SU-DHL-6 (cell line): ENCODE data around the gene OR7C1.

ENCODE experiments used
- H2AFZ ChIP-seq: fragments of 200-600 bp; sonication (generic); 2 replicates; pipeline ENCODE4 v1.6.1; 2014; ENCODE audit warnings: low read depth, mild to moderate bottlenecking, moderate library complexity, mixed read lengths, antibody characterized with exemption, low read length; ENCODE audit not compliant: severe bottlenecking
- H3F3A ChIP-seq: fragments of 200-600 bp; shearing (Covaris generic); 2 replicates; pipeline ENCODE4 v1.6.0; 2016; ENCODE audit warnings: antibody characterized with exemption, mild to moderate bottlenecking; ENCODE audit not compliant: insufficient read depth
- H3K27ac ChIP-seq: fragments of 200-600 bp; sonication (generic); 2 replicates; pipeline ENCODE4 v1.5.1; 2016; ENCODE audit warnings: low read depth, mild to moderate bottlenecking, low read length, moderate library complexity, mixed read lengths
- H3K27me3 ChIP-seq: fragments of 200-600 bp; sonication (generic), shearing (Covaris generic); 2 replicates; pipeline ENCODE4 v1.6.0; 2014; ENCODE audit warnings: mild to moderate bottlenecking, low read length
- H3K36me3 ChIP-seq: fragments of 200-600 bp; sonication (generic); 2 replicates; pipeline ENCODE4 v1.6.1; 2014; ENCODE audit warnings: mild to moderate bottlenecking, low read length, mixed read lengths
- H3K4me2 ChIP-seq: fragments of 300-600, 200-600 bp; shearing (Covaris generic), sonication (generic); 2 replicates; pipeline ENCODE4 v1.6.0; 2014; ENCODE audit warnings: low read length, low read depth, mild to moderate bottlenecking; ENCODE audit not compliant: poor library complexity, severe bottlenecking
- H3K4me3 ChIP-seq: fragments of 200-600 bp; sonication (generic); 2 replicates; pipeline ENCODE4 v1.5.1; 2014; ENCODE audit warnings: antibody characterized with exemption, low read length, mild to moderate bottlenecking, mixed read lengths; ENCODE audit not compliant: insufficient read depth, poor library complexity, severe bottlenecking
- H3K79me2 ChIP-seq: fragments of 200-600 bp; sonication (generic); 2 replicates; pipeline ENCODE4 v1.6.1; 2014; ENCODE audit warnings: mild to moderate bottlenecking, low read length, moderate library complexity; ENCODE audit not compliant: insufficient read depth
- H3K9ac ChIP-seq: fragments of 200-600 bp; sonication (generic); 2 replicates; pipeline ENCODE4 v1.7.0; 2014; ENCODE audit warnings: mild to moderate bottlenecking, low read length
- H3K9me2 ChIP-seq: fragments of 200-600 bp; sonication (generic); replicated peaks from 2 replicates; pipeline ENCODE4 v1.6.1; 2014; ENCODE audit warnings: low read length; ENCODE audit not compliant: insufficient read depth
- H3K9me3 ChIP-seq: fragments of 200-600 bp; sonication (generic); 2 replicates; pipeline ENCODE4 v1.6.1; 2014; ENCODE audit warnings: low read length, mixed read lengths; ENCODE audit not compliant: insufficient read depth
- H4K20me1 ChIP-seq: fragments of 200-600 bp; sonication (generic); 2 replicates; pipeline ENCODE4 v1.6.1; 2014; ENCODE audit warnings: low read depth, mild to moderate bottlenecking, antibody characterized with exemption, low read length, moderate library complexity, mixed read lengths
- CTCF ChIP-seq: fragments of 200-600 bp; sonication (generic); IDR thresholded peaks from one replicate; pipeline ENCODE4 v1.5.1; 2017; ENCODE audit warnings: antibody characterized with exemption, mild to moderate bottlenecking, low read length, moderate library complexity; ENCODE audit not compliant: insufficient read depth, poor library complexity, severe bottlenecking
- EZH2phosphoT487 ChIP-seq: fragments of 200-600 bp; sonication (generic), shearing (Covaris generic); conservative IDR thresholded peaks from 2 replicates; pipeline ENCODE4 v1.6.1; 2018; ENCODE audit warnings: mild to moderate bottlenecking, antibody characterized with exemption, low read length, moderate library complexity, mixed read lengths

Gene OR7C1

GRCh38 chr19:14835011-14835410, at the start of gene OR7C1, which contains the start of gene OR7A5:
OR7C1 (minus strand) TSS chr19:14835185; CDS start chr19:14800136, 35,049 bp downstream.
OR7A5 (minus strand) TSS chr19:14835185; CDS start chr19:14828241, 6,944 bp downstream.
- Histone ChIP-seq H3K27me3 (no peaks in the 10 kb centered on the region), H3K9me3 (no peaks in the 10 kb centered on the region), H3K4me2 (no peak within 1 kb of the TSS)

GRCh38 chr19:14871619-14872230, 36.7 kb upstream of the OR7C1 start:
- no peak overlapping the region for H3K27ac ChIP-seq
- no peaks in the 10 kb centered on the region for H4K20me1 ChIP-seq
- H3F3A ChIP-seq = no peaks in the 10 kb centered on the region
- no peak overlapping the region for H2AFZ ChIP-seq
- no peaks in the 10 kb centered on the region for H3K27me3 ChIP-seq
- H3K79me2 ChIP-seq = no peaks in the 10 kb centered on the region
- no peaks in the 10 kb centered on the region for H3K9me2 ChIP-seq
- no peak overlapping the region for H3K9ac ChIP-seq
- H3K36me3 ChIP-seq = no peaks in the 10 kb centered on the region
- peak; percentile 65 for TF ChIP-seq CTCF
- no peak for TF ChIP-seq EZH2phosphoT487
- no peak overlapping the region for H3K4me3 ChIP-seq
- no peak overlapping the region for H3K4me2 ChIP-seq
- no peaks in the 10 kb centered on the region for H3K9me3 ChIP-seq

More at GRCh38 chr19:14835011-14835410, at the start of gene OR7C1, which contains the start of gene OR7A5:
- H3K9me2 ChIP-seq = no peaks in the 10 kb centered on the region
- H3K27ac ChIP-seq = no peak within 1 kb of the TSS
- H2AFZ ChIP-seq = no peak within 1 kb of the TSS
- H3F3A ChIP-seq = no peaks in the 10 kb centered on the region
- no peaks in the 10 kb centered on the region for H3K36me3 ChIP-seq
- H3K4me3 ChIP-seq = no peak within 1 kb of the TSS
- no peaks in the 10 kb centered on the region for H3K79me2 ChIP-seq
- H4K20me1 ChIP-seq = no peaks in the 10 kb centered on the region
- no peak within 1 kb of the TSS for H3K9ac ChIP-seq
- TF ChIP-seq EZH2phosphoT487 (no peak), CTCF (no peak)

- Histone ChIP-seq H3K4me3 (no peak overlapping the region), H3K9me2 (no peaks in the 10 kb centered on the region), H2AFZ (no peak overlapping the region), H3K9me3 (no peaks in the 10 kb centered on the region), H3K4me2 (no peak overlapping the region), H4K20me1 (no peaks in the 10 kb centered on the region), H3K27ac (no peak overlapping the region), H3K79me2 (no peaks in the 10 kb centered on the region), H3K27me3 (no peaks in the 10 kb centered on the region), H3K9ac (no peak overlapping the region), H3F3A (no peaks in the 10 kb centered on the region), H3K36me3 (no peaks in the 10 kb centered on the region)
- TF ChIP-seq EZH2phosphoT487 = no peak
- TF ChIP-seq CTCF = no peak
Observed at GRCh38 chr19:14868497-14868896, 33.5 kb upstream of the OR7C1 start.
